CMK (cell line): ENCODE data around the gene COX10.
"Not testable (repeated sequence)": the region's sequence is repeated elsewhere in the genome, so short reads cannot be mapped to it uniquely, and the experiment has no call there.

Source experiments
- DNase-seq: peaks from one replicate; pipeline ENCODE4 v3.0.0-alpha.2; 2010; ENCODE audit warnings: low read depth

COX10 gene

DNA sequence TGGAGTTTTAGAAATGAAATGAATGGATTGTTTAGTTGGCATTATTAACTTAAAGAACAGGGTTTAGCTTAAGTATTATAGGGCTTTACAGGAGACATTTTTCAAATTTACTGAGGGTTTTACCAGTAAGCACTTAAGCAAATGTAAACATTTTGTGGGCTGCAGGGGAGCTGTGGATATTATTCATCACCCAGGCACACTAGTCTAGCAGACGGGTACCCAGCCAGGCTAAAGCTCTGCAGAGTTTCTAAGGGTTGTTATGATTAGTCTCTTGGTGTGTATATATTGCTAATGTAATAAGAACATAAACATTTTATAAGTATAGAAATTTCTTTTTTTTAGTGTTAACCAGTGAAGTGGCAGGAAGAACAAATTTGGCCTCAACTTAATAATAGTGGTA, 110.6 kb downstream of the COX10 start:
- not testable (repeated sequence) for DNase-seq

DNA sequence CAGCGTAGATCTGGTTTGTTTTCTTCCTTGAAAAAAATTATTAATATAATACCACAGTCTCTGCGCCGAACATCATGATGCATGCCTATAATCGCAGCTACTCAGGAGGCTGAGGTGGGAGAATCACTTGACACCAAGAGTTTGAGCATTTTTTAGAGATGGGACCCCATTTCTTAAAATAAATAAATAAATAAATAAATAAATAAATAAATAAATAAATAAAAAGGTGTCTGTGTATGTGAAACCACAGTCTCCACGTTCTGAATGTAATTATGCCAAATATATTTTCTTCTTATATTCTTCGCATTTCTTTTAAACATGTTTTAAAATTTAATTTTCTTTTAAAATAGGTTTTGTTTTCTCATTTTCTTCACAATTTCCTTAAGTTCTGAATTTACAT, 112.8 kb downstream of the COX10 start:
- DNase-seq = not testable (repeated sequence)

- not testable (repeated sequence) for DNase-seq
These were observed 115.2 kb downstream of the COX10 start for GRCh38 chr17:14184536-14184935.

- DNase-seq = not testable (repeated sequence)
These were observed 117.1 kb downstream of the COX10 start for GRCh38 chr17:14186443-14186842.

DNA sequence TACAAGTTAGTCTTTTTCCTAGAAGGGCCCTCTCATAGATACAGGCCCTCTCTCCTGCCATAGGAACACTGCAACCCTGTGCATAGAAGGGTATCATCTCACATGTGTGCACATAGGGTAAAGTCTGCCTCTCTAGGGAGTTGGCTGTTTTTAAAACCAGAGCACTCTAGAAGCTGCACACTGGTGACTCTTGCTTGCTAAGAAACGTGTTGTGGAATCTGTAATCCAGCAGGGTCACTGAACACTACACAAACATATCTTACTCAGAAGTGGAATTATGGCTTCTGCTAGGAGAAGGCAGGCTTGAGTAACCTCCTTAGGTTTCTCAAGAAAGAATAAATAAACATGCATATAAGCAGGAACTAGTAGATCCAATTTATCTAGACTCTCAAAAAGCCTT, 121.5 kb downstream of the COX10 start:
- DNase-seq = not testable (repeated sequence)

DNA sequence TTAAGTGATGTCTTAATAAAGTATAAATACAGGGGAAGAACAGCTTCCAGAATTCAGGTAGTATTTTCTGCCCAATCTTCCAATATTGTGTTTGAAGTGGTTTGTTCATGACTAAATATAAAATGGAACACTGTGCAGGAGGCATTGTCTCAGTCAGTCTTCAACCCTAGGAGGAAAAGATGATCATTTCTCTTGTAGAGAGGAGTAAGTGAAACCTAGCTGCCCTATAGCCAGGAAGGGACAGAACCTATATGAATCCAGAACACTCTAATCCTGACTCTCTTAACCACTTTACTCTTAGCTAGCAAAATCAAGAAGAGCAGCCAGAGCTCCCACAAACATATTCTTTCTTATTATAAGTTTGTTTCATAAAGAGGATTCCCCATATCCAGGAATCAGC, 122.2 kb downstream of the COX10 start:
- not testable (repeated sequence) for DNase-seq

DNA sequence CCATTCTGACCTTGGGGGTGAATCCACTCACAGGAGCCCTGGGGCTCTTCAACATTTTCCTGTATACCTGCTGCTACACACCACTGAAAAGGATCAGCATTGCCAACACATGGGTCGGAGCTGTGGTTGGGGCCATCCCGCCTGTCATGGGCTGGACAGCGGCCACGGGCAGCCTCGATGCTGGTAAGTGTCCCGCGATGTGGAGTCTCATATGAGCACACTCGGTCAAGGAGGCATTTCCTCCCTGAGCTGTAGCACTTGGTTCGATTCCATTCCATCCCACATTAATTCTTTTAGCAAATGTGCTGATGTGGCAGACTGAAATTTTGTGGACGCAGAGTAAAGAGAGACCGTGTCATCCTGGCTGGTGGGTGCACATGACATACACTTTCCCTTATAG, 122.7 kb downstream of the COX10 start:
- not testable (repeated sequence) for DNase-seq

DNA sequence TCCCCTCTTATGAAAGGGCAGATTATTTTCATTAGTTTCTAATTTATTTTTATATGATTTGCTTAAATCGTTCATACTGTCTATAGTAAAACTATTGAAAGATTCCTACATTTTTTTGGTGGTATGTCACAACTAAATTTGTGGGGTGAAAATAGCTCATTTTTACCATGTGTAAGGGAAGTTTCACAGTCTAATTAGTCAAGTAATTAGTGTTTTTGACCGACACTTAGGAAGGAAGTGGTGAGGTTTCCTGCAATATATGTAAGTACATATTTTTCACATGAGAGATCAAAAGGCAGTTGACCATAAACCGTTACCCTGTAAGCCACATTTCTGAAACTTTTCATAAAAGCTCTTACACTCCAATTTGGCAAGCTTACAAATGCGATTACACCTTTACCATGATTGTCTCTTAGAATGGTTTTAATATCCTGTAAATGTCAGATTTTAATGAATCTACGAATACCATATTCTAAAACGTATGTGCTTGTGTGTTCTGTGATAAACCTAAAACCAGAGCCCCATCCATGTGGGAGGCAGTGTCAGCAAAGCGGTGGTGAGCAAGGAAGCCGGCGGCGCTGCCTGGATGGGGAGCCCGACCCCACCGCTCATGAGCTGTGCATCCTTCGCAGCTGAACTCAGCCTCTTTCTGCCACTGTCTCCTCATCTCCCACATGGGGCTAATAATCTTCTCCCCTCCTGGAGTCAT, 123.5 kb downstream of the COX10 start:
- DNase-seq = not testable (repeated sequence)

GRCh38 chr17:14196377-14196997, 127.2 kb downstream of the COX10 start:
- no peak for DNase-seq

DNA sequence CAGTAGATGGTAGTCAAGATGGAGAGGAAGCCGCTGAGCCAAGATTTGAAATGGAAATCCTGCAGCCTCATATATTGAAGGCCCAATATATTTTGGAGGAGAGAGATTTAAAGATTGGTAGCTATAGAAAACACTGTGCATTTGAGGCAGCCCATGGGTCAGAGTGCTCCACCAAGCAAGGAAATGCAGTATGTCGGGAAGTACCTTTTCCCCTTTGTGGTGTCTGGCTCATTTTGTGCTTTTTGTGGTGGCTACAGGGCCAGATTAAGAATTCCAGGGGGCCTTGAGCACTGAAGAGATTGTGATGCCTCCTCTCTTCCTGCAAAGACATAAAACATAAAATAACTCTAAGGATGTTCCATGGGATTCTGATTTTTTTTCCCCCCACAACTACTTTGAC, 127.8 kb downstream of the COX10 start:
- DNase-seq = no peak

DNA sequence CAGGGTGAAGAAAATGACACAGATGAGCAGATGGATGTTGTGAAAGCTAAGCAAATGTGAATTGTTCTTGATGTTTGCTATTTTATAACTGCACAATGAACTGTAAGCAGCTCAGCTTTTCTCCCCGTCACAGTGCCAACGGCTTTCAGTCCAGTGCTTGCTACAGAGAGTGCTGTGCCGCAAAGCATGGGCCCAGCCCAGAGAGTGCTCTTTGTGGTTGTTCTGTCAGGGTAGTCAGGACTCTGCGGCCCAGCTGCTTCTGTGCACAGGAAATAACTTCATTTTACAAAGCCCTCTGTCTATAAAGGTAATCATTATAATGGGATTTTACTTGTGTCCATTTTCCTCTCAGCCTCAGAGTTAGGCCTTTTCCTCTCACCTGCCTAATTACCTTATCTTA, 128.3 kb downstream of the COX10 start:
- DNase-seq = no peak

DNA sequence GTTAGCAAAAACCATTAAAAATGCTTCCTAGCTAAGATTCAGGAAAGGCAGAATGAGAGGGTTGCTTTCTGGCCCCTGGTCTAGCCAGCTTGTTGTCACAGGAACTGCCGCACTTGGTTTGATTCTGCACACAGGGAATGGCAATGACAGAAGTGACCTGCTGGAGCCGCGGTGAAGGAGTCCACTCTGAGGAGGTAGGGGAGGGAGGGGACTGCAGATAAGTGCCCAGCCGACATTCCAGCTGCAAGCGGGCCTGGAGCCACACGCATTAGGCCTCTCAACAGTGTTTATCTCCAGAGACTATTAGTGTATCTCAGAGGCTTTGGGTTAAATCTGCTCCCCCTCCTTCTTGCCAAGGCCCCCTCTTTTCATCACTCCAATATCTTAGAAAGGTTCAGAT, 128.7 kb downstream of the COX10 start:
- no peak for DNase-seq

DNA sequence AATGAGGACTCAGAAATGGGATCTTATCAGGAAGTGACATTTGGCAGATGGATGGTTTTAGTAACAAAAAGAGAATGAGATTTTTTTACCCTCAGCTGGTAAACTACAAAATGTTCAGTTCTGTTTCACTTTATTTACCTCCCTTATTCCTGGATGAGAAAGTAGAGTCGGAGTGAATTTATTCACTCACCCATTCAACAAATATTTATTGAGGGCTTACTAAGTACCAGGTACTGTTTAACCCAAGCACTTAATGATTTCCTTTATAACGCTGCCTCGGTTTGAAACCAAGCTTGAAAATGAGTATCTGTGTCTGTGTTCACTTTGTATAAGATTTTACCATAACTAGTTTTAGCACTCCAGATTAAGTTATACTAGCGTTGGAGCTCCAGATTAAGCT, 129.3 kb downstream of the COX10 start:
- no peak for DNase-seq

GRCh38 chr17:14199601-14200000, 130.3 kb downstream of the COX10 start:
- no peak for DNase-seq

GRCh38 chr17:14200354-14200753, 131.1 kb downstream of the COX10 start:
- no peak for DNase-seq

DNA sequence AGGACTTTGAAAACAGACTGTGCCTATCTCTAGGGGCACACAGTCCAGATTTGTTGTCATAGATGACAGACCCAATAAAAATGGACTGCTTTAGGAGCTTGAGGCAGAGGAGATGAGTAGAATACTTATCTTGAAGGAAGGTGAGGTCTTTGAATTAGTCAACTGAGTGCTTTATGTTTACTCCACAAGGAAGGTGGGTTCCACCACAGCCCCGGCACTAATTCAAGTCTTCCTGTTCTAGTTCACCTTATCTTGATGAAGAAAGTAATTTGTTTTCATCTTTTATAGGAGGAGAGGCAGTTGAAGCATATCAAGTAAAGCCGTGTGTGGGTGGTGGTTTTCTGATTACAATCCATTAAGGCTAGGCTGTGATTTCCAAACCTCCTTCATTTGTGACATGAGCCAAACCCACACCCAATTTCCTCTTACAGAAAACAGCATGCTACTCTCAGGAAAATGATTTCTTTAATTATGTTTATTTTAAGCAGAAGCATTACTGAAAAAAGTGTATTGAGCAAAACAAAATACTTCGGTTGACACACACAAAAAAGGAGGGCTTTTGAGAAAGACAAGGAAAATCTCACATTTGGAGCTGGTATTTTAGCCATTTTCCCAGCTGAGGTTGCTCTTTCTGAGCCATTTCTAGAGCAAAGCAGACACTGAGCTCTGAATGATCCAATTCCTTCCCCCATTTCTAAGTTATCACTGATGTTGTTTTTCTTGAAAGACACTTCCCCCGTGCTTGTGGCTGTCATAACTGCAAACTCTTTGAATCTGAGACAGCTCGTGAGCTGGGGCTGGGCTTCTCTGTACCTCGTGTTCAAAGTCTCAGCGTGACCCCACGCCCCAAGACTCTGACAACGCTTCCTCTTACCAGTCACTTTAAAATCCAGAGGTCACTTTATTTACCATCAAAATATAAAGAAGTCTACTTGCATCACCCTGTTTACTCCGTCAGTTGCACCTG, 132.0 kb downstream of the COX10 start:
- DNase-seq = no peak

DNA sequence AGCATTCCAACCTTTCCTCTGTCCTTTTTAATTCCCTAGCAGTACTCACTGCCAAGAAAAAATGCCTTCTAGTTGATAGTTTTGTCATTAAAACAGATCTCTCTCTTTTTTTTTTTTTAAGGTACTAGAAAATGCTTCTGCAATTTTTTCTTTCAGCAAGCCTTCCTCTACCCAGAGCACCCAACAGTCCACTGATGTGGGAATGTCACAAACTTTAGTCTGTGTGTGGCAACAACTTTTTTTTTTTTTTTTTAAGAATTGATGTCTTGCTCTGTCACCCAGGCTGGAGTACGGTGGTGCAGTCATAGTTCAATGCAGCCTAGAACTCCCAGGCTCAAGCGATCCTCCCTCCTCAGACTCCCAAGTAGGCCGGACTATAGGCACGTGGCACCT, 132.7 kb downstream of the COX10 start:
- DNase-seq = no peak

DNA sequence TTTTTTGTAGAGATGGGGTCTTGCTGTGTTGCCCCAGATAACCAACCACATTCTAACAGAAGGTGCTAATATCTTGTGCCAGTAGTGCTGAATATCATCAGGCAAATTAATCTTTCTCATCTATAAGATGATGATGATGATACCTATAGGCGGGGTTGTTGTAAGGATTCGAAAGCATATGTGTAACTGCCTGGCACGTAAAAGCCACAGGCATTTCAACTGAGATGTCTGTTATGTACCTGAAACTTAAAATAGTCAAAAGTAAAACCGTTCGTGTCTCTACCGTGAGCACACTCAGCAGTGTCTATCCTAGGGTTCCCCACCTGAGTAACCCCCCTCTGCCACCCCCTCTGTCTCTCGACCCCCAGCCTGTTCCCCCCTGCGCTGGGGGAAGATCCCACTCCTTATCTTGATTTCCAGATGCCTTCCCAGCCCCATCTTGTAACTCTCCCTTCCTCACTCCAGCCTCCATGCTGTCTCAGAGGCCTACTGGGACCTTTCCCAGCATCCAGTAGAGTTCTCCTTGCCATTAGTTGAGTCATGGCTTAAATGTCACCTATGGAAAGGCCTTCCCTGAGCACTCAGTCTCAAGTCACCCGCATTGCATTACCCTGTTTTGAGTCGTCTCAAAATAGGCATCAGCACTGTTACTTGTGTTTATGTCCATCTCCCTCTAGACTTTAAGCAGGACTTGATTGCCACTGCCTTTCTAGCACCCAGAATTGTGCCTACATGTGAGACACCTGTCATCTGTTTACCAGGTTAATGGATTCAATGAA, 133.3 kb downstream of the COX10 start:
- no peak for DNase-seq

DNA sequence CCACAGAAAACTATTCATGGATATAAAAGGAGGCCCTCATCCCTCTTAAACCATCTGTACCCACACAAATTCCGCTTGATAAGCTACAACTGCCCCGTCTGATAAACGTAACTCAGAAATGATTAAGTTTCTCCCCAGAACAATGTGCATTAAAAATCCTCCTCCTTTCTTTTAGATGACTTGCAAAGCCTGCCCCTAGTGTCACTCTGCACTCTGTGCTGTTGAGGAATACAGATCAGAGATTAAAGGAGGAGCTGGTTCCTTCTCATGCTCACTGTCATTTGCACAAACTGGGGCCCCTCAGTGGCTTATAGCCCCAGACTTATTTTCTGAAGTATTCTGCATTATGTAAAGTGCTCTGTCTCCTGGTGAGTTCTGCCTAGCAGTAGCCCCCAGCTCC, 134.1 kb downstream of the COX10 start:
- no peak for DNase-seq

DNA sequence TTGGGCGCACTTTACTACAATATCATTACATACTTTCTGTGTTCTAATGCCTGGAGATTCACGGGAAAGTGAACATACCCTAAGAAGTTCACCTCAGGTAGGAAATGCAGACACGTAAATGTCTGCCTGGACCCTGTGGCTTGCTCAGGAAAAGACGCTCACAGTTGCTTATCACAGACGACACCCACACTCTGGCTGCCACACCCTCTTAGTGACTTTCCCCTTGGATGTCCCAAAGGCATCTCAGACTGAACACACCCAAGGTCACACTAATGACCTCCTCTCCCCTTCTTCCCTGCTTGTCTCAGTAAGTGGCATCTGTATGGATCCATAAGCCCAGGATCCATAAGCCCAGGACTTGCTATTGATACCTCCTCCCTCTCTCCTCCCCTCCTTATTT, 134.8 kb downstream of the COX10 start:
- DNase-seq = no peak

DNA sequence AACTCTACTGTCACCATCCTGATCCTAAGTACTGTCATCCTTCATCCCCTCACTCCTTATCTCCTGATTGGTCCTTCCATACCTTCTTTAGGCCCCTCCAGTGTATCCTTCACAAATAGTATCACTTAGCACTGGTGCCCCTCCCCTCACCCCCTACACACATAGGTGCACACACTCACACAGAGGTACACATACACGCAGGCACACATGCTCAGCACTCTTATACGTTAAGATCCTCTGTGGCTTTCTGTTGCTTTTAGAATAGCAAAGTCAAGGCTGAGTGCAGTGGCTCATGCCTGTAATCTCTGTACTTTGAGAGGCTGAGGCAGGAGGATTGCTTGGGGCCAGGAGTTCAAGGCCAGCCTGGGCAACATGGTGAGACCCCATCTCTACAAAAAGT, 135.2 kb downstream of the COX10 start:
- DNase-seq = no peak

GRCh38 chr17:14205380-14205779, 136.1 kb downstream of the COX10 start:
- DNase-seq = no peak
